Keratinocyte (primary cell): Measurements from ENCODE around the gene SPECC1.

Source experiments
- EZH2 ChIP-seq: IDR thresholded peaks from one replicate; pipeline ENCODE4 v1.6.1; 2012; ENCODE audit warnings: inconsistent platforms, mild to moderate bottlenecking, low read length, moderate library complexity
- TF ChIP-seq, protein P1 (sequence below), 3 experiments: IDR thresholded peaks in 1 of 3; conservative IDR thresholded peaks in 1 of 3; optimal IDR thresholded peaks in 1 of 3; 2 replicates in 2 of 3; 3 replicates in 1 of 3; pipeline versions ENCODE3 to v1.5.1; 2011; ENCODE audit warnings: low read length in 3 of 3, mild to moderate bottlenecking in 3 of 3, moderate library complexity in 2 of 3, control low read depth in 1 of 3, inconsistent platforms in 1 of 3; ENCODE audit not compliant: insufficient read depth in 2 of 3; ENCODE audit errors: extremely low read depth in 1 of 3

DNA sequence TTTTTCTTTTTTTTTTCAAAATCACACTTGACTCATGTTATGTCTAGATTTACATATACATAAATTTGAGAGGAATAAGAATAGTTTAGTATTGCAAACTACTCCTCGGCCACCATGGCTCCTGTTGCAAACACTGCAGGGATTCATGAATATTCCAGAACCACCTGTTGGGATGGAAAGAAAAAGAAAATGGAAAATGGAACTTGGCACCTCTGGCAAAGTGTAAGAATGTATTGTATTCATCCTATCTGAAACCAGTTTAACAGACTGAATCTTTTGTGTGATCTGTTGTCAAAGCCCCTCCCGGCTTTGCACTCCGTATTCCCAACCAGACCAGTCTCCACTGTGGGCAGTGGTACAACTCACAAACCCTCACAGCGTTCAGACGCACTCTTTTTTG lies 124.4 kb downstream of the SPECC1 start:
- TF ChIP-seq, protein P1, sequence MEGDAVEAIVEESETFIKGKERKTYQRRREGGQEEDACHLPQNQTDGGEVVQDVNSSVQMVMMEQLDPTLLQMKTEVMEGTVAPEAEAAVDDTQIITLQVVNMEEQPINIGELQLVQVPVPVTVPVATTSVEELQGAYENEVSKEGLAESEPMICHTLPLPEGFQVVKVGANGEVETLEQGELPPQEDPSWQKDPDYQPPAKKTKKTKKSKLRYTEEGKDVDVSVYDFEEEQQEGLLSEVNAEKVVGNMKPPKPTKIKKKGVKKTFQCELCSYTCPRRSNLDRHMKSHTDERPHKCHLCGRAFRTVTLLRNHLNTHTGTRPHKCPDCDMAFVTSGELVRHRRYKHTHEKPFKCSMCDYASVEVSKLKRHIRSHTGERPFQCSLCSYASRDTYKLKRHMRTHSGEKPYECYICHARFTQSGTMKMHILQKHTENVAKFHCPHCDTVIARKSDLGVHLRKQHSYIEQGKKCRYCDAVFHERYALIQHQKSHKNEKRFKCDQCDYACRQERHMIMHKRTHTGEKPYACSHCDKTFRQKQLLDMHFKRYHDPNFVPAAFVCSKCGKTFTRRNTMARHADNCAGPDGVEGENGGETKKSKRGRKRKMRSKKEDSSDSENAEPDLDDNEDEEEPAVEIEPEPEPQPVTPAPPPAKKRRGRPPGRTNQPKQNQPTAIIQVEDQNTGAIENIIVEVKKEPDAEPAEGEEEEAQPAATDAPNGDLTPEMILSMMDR (optimal IDR thresholded peaks at IDR 0.05 in 1 of 3, IDR thresholded peaks at IDR 0.05 in 1 of 3, conservative IDR thresholded peaks at IDR 0.05 in 1 of 3; ENCODE audit: extremely low read depth in 1 of 3, insufficient read depth in 2 of 3, low read length in 3 of 3) = no peak
- TF ChIP-seq EZH2 = no peak
